ENCODE measurements around the gene RAPGEF2. TPM values are rescaled to one million over a fixed set of nuclear protein-coding genes. Genes with fewer than 3 reads are reported as not detected.

RAPGEF2 gene
- total and polyA plus RNA-seq, 2 donors from 2014 or later, result 6.9 to 50.6 TPM

DNA sequence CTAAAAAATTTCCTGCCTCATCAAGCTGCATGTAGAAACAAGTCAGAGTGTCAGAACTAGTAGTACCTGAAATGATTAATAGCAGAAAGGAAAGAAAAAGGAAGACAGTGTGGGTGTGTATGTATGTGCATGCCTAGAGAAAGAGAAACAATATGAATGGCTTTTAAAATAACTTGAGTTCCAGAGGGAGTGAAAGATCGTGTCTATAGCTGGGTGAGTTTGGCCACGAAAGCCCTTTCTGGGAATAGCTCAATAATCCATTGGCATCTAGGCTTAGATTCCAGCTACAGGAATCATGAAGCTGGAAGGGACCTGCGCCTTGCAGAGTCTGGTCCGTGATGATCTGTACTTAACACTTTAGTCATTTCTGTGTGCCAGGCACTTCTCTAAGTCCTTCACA lies 195.6 kb downstream of the RAPGEF2 start:
- H3K27me3 ChIP-seq (ENCODE audit: control insufficient read depth, insufficient read depth, low read length), result no peaks in the 10 kb centered on the region
- no peak overlapping the region for H3K27ac ChIP-seq (ENCODE audit: low read depth in 2 of 2, low read length in 2 of 2)
- DNase-seq (no peak), FAIRE-seq (no peak)
- H3K4me1 ChIP-seq (ENCODE audit: control insufficient read depth in 2 of 3, insufficient read depth in 2 of 3, low read depth in 1 of 3, low read length in 3 of 3), result no peaks in the 10 kb centered on the region
- intact Hi-C loops (cut with DNase I), result no loop called here
- TF ChIP-seq, protein P1, sequence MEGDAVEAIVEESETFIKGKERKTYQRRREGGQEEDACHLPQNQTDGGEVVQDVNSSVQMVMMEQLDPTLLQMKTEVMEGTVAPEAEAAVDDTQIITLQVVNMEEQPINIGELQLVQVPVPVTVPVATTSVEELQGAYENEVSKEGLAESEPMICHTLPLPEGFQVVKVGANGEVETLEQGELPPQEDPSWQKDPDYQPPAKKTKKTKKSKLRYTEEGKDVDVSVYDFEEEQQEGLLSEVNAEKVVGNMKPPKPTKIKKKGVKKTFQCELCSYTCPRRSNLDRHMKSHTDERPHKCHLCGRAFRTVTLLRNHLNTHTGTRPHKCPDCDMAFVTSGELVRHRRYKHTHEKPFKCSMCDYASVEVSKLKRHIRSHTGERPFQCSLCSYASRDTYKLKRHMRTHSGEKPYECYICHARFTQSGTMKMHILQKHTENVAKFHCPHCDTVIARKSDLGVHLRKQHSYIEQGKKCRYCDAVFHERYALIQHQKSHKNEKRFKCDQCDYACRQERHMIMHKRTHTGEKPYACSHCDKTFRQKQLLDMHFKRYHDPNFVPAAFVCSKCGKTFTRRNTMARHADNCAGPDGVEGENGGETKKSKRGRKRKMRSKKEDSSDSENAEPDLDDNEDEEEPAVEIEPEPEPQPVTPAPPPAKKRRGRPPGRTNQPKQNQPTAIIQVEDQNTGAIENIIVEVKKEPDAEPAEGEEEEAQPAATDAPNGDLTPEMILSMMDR (IDR thresholded peaks at IDR 0.05; ENCODE audit: borderline replicate concordance, extremely low read depth, insufficient read depth), result no peak
- H3K9me3 ChIP-seq (ENCODE audit: control insufficient read depth in 2 of 3, insufficient read depth in 1 of 3, low read length in 3 of 3), result no peaks in the 10 kb centered on the region
- no peaks in the 10 kb centered on the region for H3K36me3 ChIP-seq (ENCODE audit: control insufficient read depth in 2 of 3, insufficient read depth in 3 of 3, low read length in 3 of 3)
- no peak overlapping the region for H3K9ac ChIP-seq (ENCODE audit: low read length in 3 of 3)
- no peak overlapping the region for H3K4me3 ChIP-seq (ENCODE audit: low read length in 3 of 3)

DNA sequence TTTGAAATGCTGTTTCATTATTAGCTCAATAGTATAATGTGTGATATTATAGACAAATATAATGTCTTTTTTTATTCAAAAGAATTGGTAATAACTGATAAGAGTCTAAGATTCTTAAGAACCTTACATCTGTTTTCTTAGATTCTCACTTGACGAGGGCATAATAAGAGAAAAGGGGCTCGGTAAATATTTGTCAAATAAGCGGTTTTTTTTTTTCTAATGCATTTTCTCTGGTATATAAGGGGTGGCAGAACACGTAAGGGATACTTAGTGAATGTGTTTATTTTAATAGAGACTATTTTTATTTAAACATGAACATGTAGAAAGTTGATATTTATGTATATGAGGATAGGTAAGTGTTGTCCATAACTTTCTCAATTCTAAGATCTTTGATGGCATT lies 200.6 kb downstream of the RAPGEF2 start:
- intact Hi-C loops (cut with DNase I), result no loop called here
- FAIRE-seq, result no peak
- no peaks in the 10 kb centered on the region for H3K9me3 ChIP-seq (ENCODE audit: control insufficient read depth in 2 of 3, insufficient read depth in 1 of 3, low read length in 3 of 3)

DNA sequence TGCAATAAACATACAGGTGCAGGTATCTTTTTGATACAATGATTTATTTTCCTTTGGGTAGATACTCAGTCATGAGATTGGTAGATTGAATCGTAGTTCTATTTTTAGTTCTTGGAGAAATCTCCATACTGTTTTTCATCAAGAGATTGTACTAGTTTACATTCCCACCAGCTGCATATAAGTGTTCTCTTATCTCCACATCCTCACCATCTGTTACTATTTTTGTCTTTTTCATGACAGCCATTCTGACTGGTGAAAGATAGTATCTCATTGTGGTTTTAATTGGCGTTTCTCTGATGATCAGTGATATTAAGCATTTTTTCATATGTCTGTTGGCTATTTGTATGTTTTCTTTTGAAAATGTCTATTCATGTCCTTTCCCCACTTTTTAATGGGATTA lies 202.2 kb downstream of the RAPGEF2 start:
- Histone ChIP-seq H3K27ac (ENCODE audit: low read depth in 2 of 2, low read length in 2 of 2) (no peak overlapping the region), H3K4me3 (ENCODE audit: low read length in 3 of 3) (no peak overlapping the region), H3K4me1 (ENCODE audit: control insufficient read depth in 2 of 3, insufficient read depth in 2 of 3, low read depth in 1 of 3, low read length in 3 of 3) (peaks cover 0 to 2% (median 0%) of the 10 kb centered on the region in 3 donors), H3K27me3 (ENCODE audit: control insufficient read depth, insufficient read depth, low read length) (no peaks in the 10 kb centered on the region), H3K9me3 (ENCODE audit: control insufficient read depth in 2 of 3, insufficient read depth in 1 of 3, low read length in 3 of 3) (no peaks in the 10 kb centered on the region), H3K9ac (ENCODE audit: low read length in 3 of 3) (no peak overlapping the region), H3K36me3 (ENCODE audit: control insufficient read depth in 2 of 3, insufficient read depth in 3 of 3, low read length in 3 of 3) (no peaks in the 10 kb centered on the region)
- intact Hi-C loops (cut with DNase I), result no loop called here
- no peak for FAIRE-seq
- no peak for DNase-seq
- TF ChIP-seq, protein P1 (IDR thresholded peaks at IDR 0.05; ENCODE audit: borderline replicate concordance, extremely low read depth, insufficient read depth), result no peak

More for the DNA sequence above, 200.6 kb downstream of the RAPGEF2 start:
- H3K27ac ChIP-seq (ENCODE audit: low read depth in 2 of 2, low read length in 2 of 2), result no peak overlapping the region
- H3K27me3 ChIP-seq (ENCODE audit: control insufficient read depth, insufficient read depth, low read length), result no peaks in the 10 kb centered on the region
- no peak overlapping the region for H3K4me3 ChIP-seq (ENCODE audit: low read length in 3 of 3)
- no peaks in the 10 kb centered on the region for H3K36me3 ChIP-seq (ENCODE audit: control insufficient read depth in 2 of 3, insufficient read depth in 3 of 3, low read length in 3 of 3)
- TF ChIP-seq, protein P1 (IDR thresholded peaks at IDR 0.05; ENCODE audit: borderline replicate concordance, extremely low read depth, insufficient read depth), result no peak
- H3K4me1 ChIP-seq (ENCODE audit: control insufficient read depth in 2 of 3, insufficient read depth in 2 of 3, low read depth in 1 of 3, low read length in 3 of 3), result peaks cover 0 to 2% (median 0%) of the 10 kb centered on the region in 3 donors
- H3K9ac ChIP-seq (ENCODE audit: low read length in 3 of 3), result no peak overlapping the region
- no peak for DNase-seq

DNA sequence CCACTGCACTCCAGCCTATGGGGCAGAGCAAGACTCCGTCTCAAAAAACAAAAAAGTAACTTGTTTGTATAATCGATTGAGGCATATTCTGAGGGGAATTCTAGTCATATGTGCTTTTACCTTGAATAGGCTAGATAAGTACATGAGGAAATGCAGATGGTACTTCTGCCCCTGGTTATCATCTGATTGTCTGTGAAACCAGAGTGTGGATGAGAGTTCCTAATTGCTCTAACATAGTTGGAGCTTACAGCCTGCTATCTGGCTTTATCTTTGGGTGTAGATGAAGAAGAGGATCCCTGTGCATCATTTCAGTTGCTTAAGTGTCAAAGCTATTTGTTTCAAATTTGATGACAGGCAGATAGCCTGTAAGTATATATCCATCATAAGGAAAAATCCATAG lies 205.1 kb downstream of the RAPGEF2 start:
- TF ChIP-seq, protein P1 (IDR thresholded peaks at IDR 0.05; ENCODE audit: borderline replicate concordance, extremely low read depth, insufficient read depth), result no peak
- no peak overlapping the region for H3K4me3 ChIP-seq (ENCODE audit: low read length in 3 of 3)
- no peaks in the 10 kb centered on the region for H3K27me3 ChIP-seq (ENCODE audit: control insufficient read depth, insufficient read depth, low read length)
- H3K36me3 ChIP-seq (ENCODE audit: control insufficient read depth in 2 of 3, insufficient read depth in 3 of 3, low read length in 3 of 3), result no peaks in the 10 kb centered on the region
- DNase-seq, result no peak
- H3K27ac ChIP-seq (ENCODE audit: low read depth in 2 of 2, low read length in 2 of 2), result no peak overlapping the region
- intact Hi-C loops (cut with DNase I), result no loop called here
- FAIRE-seq, result no peak
- peaks cover 0 to 2% (median 0%) of the 10 kb centered on the region in 3 donors for H3K4me1 ChIP-seq (ENCODE audit: control insufficient read depth in 2 of 3, insufficient read depth in 2 of 3, low read depth in 1 of 3, low read length in 3 of 3)
- no peaks in the 10 kb centered on the region for H3K9me3 ChIP-seq (ENCODE audit: control insufficient read depth in 2 of 3, insufficient read depth in 1 of 3, low read length in 3 of 3)
- H3K9ac ChIP-seq (ENCODE audit: low read length in 3 of 3), result no peak overlapping the region

Data from kidney (tissue), 14 donors.